Measurements from ENCODE around the gene AP3D1.

Gene AP3D1

GRCh38 chr19:2103045-2103707 lies 48.2 kb downstream of the AP3D1 start:
- H3K9me3 Mint-ChIP-seq = no peaks in the 10 kb centered on the region
- H3K27me3 Mint-ChIP-seq (ENCODE audit: low read depth) = no peaks in the 10 kb centered on the region

DNA sequence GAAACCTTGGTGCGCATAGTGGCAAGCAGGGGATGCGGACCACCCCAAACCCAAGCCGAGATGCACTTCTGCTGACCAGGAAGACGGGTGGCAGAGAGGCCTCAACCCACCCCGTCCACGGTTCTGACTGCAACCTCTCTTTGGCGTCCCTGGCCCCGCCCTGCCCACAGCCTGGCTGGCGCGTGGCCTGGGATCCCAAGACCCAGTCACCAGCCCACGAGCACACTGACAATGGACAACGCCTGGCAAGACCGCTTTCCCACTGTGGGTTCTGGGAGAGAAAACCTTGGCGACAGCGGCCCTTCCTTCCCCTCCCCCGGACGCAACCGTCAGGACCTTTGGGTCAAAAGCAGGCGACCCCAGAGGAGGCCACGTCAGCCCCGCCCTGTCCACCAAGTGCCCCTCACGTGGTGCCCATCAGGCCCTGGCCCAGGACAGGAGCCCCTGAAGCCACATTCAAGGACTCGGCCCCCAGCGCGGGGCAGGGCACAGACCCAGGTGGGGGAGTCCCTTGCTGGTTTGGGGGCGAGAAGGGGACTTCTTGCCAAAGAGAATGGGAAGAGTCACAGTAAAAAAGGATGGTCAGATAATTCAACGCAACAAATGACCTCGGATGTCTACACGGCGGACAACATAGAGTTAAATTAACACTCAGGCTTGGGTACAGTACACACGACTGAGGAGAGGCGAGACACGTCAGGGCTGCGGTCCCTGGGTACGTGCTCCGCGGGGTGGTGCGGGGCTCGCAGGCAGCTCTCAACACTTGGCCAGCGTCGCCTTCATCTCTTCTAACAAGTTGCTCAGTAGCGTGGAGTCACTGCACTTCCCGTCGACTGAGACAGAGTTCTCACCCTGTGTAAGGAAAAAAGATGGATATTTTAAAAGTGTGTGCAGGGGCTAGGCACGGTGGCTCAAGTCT lies 49.7 kb downstream of the AP3D1 start:
- no peak overlapping the region for H3K4me3 Mint-ChIP-seq
- H3K27me3 Mint-ChIP-seq (ENCODE audit: low read depth) = no peaks in the 10 kb centered on the region
- no peak for TF ChIP-seq CTCF (IDR thresholded peaks at IDR 0.05; ENCODE audit: unreplicated experiment in 3 of 3)
- no peak overlapping the region for H3K27ac Mint-ChIP-seq
- H3K4me1 Mint-ChIP-seq = peaks cover 4% of the 10 kb centered on the region
- no peaks in the 10 kb centered on the region for H3K9me3 Mint-ChIP-seq
- peaks cover 47% of the 10 kb centered on the region for H3K36me3 Mint-ChIP-seq (ENCODE audit: low read depth)

More at GRCh38 chr19:2103045-2103707, 48.2 kb downstream of the AP3D1 start:
- Mint-ChIP-seq H3K36me3 (ENCODE audit: low read depth) (peaks cover 60% of the 10 kb centered on the region), H3K27ac (no peak overlapping the region), H3K4me1 (no peaks in the 10 kb centered on the region), H3K4me3 (no peak overlapping the region)
- TF ChIP-seq CTCF (IDR thresholded peaks at IDR 0.05; ENCODE audit: unreplicated experiment in 3 of 3) = no peak

DNA sequence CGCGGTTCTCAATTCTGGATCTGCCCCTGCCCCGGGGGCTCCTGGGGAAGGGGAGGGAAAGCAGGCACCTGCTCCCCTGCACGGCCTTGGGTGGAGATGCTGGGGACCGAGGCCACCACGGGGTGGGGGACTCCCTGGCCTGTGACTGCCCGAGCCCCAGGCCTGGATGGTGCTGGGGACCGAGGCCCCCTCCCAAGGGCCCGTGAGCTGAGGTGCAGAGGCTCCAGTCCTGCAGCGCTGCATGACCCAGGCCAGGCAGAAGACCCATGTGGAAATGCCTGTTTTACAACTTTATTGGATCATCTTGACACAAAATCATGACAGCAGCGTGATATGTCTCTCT lies 50.7 kb downstream of the AP3D1 start:
- H3K27me3 Mint-ChIP-seq (ENCODE audit: low read depth) = no peaks in the 10 kb centered on the region
- H3K36me3 Mint-ChIP-seq (ENCODE audit: low read depth) = peaks cover 37% of the 10 kb centered on the region
- no peaks in the 10 kb centered on the region for H3K9me3 Mint-ChIP-seq
- no peak overlapping the region for H3K4me3 Mint-ChIP-seq
- peaks cover 4% of the 10 kb centered on the region for H3K4me1 Mint-ChIP-seq
- no peak for TF ChIP-seq CTCF (IDR thresholded peaks at IDR 0.05; ENCODE audit: unreplicated experiment in 3 of 3)
- H3K27ac Mint-ChIP-seq = no peak overlapping the region

- Mint-ChIP-seq H3K9me3 (no peaks in the 10 kb centered on the region), H3K36me3 (ENCODE audit: low read depth) (peaks cover 31% of the 10 kb centered on the region), H3K4me3 (no peak overlapping the region), H3K27me3 (ENCODE audit: low read depth) (no peaks in the 10 kb centered on the region), H3K4me1 (peaks cover 4% of the 10 kb centered on the region), H3K27ac (no peak overlapping the region)
- no peak for TF ChIP-seq CTCF (IDR thresholded peaks at IDR 0.05; ENCODE audit: unreplicated experiment in 3 of 3)
Observed at GRCh38 chr19:2099937-2100718, 51.2 kb downstream of the AP3D1 start.

DNA sequence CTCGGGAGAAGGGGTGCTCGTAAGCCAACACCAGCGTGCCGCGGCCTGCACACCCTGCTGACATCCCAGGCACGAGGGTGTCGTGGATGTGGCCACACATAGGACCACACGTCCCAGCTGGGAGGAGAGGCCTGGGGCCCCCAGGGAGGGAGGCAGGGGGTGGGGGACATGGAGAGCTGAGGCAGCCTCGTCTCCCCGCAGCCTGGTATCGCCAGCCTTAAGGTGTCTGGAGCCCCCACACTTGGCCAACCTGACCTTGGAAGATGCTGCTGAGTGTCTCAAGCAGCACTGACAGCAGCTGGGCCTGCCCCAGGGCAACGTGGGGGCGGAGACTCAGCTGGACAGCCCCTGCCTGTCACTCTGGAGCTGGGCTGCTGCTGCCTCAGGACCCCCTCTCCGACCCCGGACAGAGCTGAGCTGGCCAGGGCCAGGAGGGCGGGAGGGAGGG lies 52.3 kb downstream of the AP3D1 start:
- H3K4me3 Mint-ChIP-seq = no peak overlapping the region
- H3K9me3 Mint-ChIP-seq = no peaks in the 10 kb centered on the region
- no peaks in the 10 kb centered on the region for H3K27me3 Mint-ChIP-seq (ENCODE audit: low read depth)
- peaks cover 11% of the 10 kb centered on the region for H3K4me1 Mint-ChIP-seq
- H3K36me3 Mint-ChIP-seq (ENCODE audit: low read depth) = peaks cover 26% of the 10 kb centered on the region
- H3K27ac Mint-ChIP-seq = no peak overlapping the region
- TF ChIP-seq CTCF (IDR thresholded peaks at IDR 0.05; ENCODE audit: unreplicated experiment in 3 of 3) = no peak

Data from nephron (organoid).